ENCODE results near the gene DMBX1. TPM values are rescaled to one million over a fixed set of nuclear protein-coding genes. Genes with fewer than 3 reads are reported as not detected.

The DMBX1 gene
- total and polyA plus RNA-seq, 2 donors (not counting 1 experiment from before 2014, with no cell fraction given): not detected

DNA sequence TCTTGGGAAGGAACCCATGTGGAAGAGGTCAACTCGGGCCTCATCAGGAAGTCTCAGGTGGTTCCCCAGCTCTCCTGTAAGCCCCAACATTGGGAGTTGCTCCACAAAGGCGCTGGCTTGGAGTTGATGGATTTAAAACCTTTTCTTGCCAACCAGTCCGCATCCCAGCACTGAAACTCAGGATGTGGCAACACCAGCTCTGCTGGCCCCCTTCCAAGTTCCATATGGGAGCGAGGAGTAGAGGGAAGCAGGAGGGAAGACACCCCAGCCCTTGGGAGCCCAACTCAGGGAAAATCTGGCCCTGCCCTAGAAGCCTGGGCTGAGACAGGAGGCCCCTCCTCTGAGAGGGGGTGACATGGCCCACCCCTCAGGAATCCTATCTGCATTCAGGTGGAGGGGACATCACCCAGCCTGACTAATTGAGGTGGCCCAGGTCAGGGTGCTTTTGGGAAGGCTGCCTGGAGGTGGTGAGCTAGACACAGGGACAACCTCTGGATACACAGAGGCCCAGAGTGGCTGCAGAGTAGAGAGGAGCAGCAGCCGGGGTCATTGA is 33.1 kb upstream of the DMBX1 start:
- H4K20me1 ChIP-seq (ENCODE audit: control insufficient read depth, insufficient read depth, low read length, poor library complexity, severe bottlenecking): no peaks in the 10 kb centered on the region

DNA sequence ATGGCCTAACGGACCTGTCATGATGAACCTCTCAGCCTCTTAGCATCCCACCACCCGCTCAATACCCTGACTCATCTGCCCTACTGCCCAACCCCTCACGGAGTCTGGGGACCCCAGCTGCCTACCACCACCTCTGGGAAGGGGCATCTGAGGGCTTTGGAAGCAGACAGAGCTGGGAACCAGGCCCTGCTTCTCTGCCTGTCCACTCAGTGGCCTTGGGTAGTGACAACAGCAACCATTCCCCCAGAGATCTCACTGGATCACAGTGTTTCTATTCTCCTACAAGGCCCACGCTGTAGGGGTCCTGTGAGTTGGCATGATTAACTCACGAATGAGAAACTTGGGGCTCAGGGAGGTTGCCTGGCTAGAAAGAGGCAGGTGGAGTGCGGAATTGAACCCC is 32.5 kb upstream of the DMBX1 start:
- Mint-ChIP-seq H3K27ac (no peak overlapping the region), H3K9me3 (ENCODE audit: insufficient read depth) (no peaks in the 10 kb centered on the region), H3K4me3 (no peak overlapping the region), H3K4me1 (no peaks in the 10 kb centered on the region), H3K27me3 (peaks cover 47% of the 10 kb centered on the region)
- CTCF ChIA-PET: no interaction called here
- no peaks in the 10 kb centered on the region for H3K4me1 ChIP-seq (ENCODE audit: control insufficient read depth in 2 of 2, insufficient read depth in 2 of 2, low read length in 2 of 2)
- no peak overlapping the region for H3K4me2 ChIP-seq (replicated peaks; ENCODE audit: low read depth, low read length, poor library complexity, severe bottlenecking)
- H3K9me3 ChIP-seq (ENCODE audit: control extremely low read depth in 1 of 3, control insufficient read depth in 2 of 3, insufficient read depth in 1 of 3, low read length in 2 of 3): peaks cover 0 to 3% (median 0%) of the 10 kb centered on the region in 3 donors
- no peak overlapping the region for H2AFZ ChIP-seq (ENCODE audit: insufficient read depth, low read depth, low read length, poor library complexity, severe bottlenecking)
- WGBS (ENCODE audit: insufficient coverage): 80% methylated on average over 3 of the region's 6 CpGs
- H3K27ac ChIP-seq (ENCODE audit: low read length in 2 of 2): no peak overlapping the region
- DNase-seq (no peak), ATAC-seq (ENCODE audit: low read depth) (no peak)
- H3K36me3 ChIP-seq (replicated peaks in 1 of 2; ENCODE audit: control extremely low read depth in 1 of 2, control insufficient read depth in 1 of 2, extremely low read depth in 1 of 2, insufficient read depth in 2 of 2, low read length in 1 of 2): no peaks in the 10 kb centered on the region
- POLR2A ChIA-PET: no interaction called here
- intact Hi-C loops (cut with micrococcal nuclease): no loop called here
- no peaks in the 10 kb centered on the region for H3K79me2 ChIP-seq (ENCODE audit: control insufficient read depth, insufficient read depth, low read length)
- no peak for TF ChIP-seq CTCF (IDR thresholded peaks at IDR 0.05)
- no peak for TF ChIP-seq EZH2 (IDR thresholded peaks at IDR 0.05; ENCODE audit: borderline replicate concordance, insufficient read depth, low read depth, low read length, poor library complexity, severe bottlenecking)
- H3K27me3 ChIP-seq (replicated peaks in 1 of 4; ENCODE audit: control extremely low read depth in 1 of 4, control insufficient read depth in 3 of 4, insufficient read depth in 4 of 4, low read length in 3 of 4): peaks cover 0 to 18% (median 6%) of the 10 kb centered on the region in 4 experiments
- H3K9ac ChIP-seq (ENCODE audit: low read length): no peak overlapping the region
- no peaks in the 10 kb centered on the region for H4K20me1 ChIP-seq (ENCODE audit: control insufficient read depth, insufficient read depth, low read length, poor library complexity, severe bottlenecking)
- no peak overlapping the region for H3K4me3 ChIP-seq (ENCODE audit: control extremely low read depth in 1 of 5, extremely low read depth in 1 of 5, insufficient read depth in 1 of 5, low read depth in 2 of 5, low read length in 4 of 5)

More for the DNA sequence above, 33.1 kb upstream of the DMBX1 start:
- Histone ChIP-seq H3K9ac (ENCODE audit: low read length) (no peak overlapping the region), H2AFZ (ENCODE audit: insufficient read depth, low read depth, low read length, poor library complexity, severe bottlenecking) (no peak overlapping the region), H3K9me3 (ENCODE audit: control extremely low read depth in 1 of 3, control insufficient read depth in 2 of 3, insufficient read depth in 1 of 3, low read length in 2 of 3) (peaks cover 0 to 3% (median 0%) of the 10 kb centered on the region in 3 donors), H3K4me2 (replicated peaks; ENCODE audit: low read depth, low read length, poor library complexity, severe bottlenecking) (no peak overlapping the region), H3K27ac (ENCODE audit: low read length in 2 of 2) (no peak overlapping the region), H3K4me1 (ENCODE audit: control insufficient read depth in 2 of 2, insufficient read depth in 2 of 2, low read length in 2 of 2) (no peaks in the 10 kb centered on the region), H3K4me3 (ENCODE audit: control extremely low read depth in 1 of 5, extremely low read depth in 1 of 5, insufficient read depth in 1 of 5, low read depth in 2 of 5, low read length in 4 of 5) (no peak overlapping the region), H3K79me2 (ENCODE audit: control insufficient read depth, insufficient read depth, low read length) (no peaks in the 10 kb centered on the region), H3K27me3 (replicated peaks in 1 of 4; ENCODE audit: control extremely low read depth in 1 of 4, control insufficient read depth in 3 of 4, insufficient read depth in 4 of 4, low read length in 3 of 4) (peaks cover 0 to 20% (median 6%) of the 10 kb centered on the region in 4 experiments), H3K36me3 (replicated peaks in 1 of 2; ENCODE audit: control extremely low read depth in 1 of 2, control insufficient read depth in 1 of 2, extremely low read depth in 1 of 2, insufficient read depth in 2 of 2, low read length in 1 of 2) (no peaks in the 10 kb centered on the region)
- Mint-ChIP-seq H3K27me3 (peaks cover 49% of the 10 kb centered on the region), H3K4me1 (no peaks in the 10 kb centered on the region), H3K27ac (no peak overlapping the region), H3K9me3 (ENCODE audit: insufficient read depth) (no peaks in the 10 kb centered on the region), H3K4me3 (no peak overlapping the region)
- CTCF ChIA-PET: no interaction called here
- no peak for TF ChIP-seq CTCF (IDR thresholded peaks at IDR 0.05)
- no peak for TF ChIP-seq EZH2 (IDR thresholded peaks at IDR 0.05; ENCODE audit: borderline replicate concordance, insufficient read depth, low read depth, low read length, poor library complexity, severe bottlenecking)
- DNase-seq (no peak), ATAC-seq (ENCODE audit: low read depth) (no peak)
- intact Hi-C loops (cut with micrococcal nuclease): no loop called here
- POLR2A ChIA-PET: no interaction called here
- WGBS (ENCODE audit: insufficient coverage): 85% methylated on average over 5 of the region's 5 CpGs
